GM19328 (cell line): ENCODE results near the gene DHRSX.
"Not testable (repeated sequence)": the region's sequence is repeated elsewhere in the genome, so short reads cannot be mapped to it uniquely, and the experiment has no call there.

Source experiments
- ATAC-seq: cut with Tn5 transposase; IDR thresholded peaks from one replicate; pipeline ENCODE4 v1.9.1; 2021; ENCODE audit warnings: mild to moderate bottlenecking, moderate library complexity; ENCODE audit not compliant: unreplicated experiment

Gene DHRSX

DNA sequence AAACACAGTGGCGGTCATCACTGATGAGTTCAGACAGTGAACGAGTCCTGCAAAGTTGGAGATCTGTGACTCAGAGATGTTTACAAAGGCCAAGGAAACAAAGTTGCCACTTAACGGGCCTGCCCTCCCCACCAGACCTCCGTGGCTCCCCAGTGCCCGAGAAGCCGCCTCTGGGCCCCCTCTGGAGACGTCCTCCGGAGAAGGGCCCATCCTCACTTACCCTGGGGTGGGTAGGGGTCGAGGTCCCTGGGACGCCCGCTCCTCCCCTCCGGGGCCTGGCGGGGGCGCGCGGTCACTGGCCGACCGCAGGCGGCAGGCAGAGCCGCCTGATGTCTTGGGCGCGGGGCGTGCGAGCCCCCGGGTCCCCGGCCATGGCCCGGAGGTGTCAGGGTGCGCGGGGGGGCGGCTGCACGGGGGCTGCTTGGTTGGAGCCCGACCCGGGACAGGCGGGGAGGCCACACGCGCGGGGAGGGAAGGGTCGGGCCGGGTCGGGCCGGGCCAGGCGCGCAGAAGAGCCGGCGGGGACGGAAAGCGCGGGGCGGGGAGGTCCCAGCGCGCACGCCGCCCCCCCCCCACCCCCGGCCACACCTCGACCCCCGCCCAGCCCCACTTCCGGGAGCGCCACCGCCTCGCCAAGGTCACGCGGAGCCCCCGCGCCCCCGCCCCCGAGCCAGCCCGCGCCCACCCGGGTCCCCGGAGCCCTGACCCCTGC lies 529 bp downstream of the DHRSX start:
- peak; percentile 42 for ATAC-seq

DNA sequence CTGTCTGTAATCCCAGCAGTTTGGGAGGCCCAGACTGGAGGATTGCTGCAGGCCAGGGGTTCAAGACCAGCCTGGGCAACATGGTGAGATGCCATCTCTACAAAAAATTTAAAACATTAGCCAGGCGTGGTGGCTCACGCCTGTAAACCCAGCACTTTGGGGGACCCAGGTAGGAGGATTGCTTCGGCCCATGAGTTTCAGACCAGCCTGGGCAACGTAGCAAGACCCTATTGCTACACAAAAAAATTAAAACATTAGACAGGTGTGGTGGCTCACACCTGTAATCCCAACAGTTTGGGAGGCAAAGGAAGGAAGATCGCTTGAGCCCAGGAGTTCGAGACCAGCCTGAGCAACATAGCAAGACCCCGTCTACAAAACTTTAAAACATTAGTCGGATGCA lies 1.3 kb downstream of the DHRSX start:
- no peak for ATAC-seq

DNA sequence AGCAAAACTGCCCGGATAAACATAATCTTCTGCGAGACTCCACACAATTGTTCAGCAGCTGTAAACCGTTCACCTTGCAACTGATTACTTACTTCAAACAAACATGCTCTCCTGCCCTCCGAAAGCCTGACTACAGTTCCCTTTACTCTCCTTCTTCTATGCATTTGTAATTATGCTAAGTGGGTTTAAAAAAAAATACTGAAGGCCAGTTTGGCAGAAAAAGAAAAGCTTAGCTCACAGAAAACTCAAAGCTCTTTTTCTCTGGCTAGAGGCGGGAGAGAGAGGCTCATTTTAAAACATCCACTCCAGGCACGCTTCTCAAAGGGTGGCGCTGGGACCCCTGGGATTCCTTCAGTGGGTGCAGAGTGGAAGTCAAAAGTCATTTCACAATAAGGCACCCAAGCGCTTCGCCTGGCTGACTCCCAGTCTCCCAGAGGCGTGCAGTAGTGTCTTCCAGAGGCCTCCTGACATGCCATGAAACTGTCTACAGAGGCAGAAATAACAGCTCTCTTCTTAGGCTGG lies 1.9 kb downstream of the DHRSX start:
- no peak for ATAC-seq

DNA sequence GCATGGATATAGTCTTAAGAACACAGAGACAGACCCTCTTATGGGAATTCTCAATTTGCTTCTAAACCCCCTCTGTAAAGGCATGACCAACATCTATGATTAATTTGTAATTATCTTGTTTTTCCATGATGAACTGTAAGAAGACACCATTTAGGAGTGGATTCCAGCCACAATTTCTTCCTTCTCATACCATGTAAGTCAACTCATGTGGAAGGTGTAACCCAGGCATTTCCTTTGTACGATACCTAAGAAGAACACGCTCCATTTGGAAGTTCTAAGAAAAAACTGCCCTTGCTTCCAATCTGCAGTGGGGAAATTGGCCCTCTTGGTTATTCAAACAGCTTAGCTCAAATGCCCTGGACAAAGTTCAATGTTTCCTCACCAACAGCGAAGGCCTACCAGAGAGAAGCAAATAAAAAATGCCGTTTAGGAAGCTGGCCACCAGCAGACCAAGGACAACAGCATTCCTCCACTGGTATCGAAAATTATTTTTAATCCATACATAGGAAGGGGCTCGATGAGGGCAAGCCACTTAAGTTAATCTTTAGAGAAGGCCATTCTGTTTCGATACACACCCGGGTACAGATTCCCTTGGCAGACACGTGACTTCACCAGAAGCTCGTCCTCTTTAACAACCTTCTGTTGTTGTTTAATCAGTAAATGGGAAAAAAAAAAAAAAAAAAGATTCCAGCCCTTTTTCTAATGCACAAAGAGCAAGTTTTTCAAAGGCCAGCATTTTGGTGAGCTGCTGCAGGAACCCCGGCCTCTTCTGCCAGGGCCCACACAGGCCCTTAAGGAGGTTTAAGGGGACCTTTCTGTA lies 2.6 kb downstream of the DHRSX start:
- no peak for ATAC-seq

DNA sequence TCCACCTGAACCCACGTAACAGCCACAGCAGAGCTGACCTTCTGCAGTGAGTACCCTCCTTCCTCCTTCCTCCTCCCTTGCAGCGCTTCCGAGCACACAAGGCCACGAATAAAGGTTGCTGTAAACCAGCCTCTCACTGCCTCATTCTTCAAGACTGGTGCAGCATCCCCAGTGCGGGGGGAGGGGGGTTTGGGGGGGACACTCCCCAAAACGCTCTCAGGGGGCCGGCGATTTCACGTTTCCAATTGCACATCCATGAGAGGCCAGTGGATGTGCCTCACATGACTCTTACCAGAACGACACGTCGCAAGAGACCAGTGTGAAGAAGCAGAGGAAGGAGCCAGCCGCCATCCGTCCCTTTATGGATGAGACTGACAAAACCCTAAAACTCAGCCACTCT lies 5.2 kb downstream of the DHRSX start:
- ATAC-seq: no peak

DNA sequence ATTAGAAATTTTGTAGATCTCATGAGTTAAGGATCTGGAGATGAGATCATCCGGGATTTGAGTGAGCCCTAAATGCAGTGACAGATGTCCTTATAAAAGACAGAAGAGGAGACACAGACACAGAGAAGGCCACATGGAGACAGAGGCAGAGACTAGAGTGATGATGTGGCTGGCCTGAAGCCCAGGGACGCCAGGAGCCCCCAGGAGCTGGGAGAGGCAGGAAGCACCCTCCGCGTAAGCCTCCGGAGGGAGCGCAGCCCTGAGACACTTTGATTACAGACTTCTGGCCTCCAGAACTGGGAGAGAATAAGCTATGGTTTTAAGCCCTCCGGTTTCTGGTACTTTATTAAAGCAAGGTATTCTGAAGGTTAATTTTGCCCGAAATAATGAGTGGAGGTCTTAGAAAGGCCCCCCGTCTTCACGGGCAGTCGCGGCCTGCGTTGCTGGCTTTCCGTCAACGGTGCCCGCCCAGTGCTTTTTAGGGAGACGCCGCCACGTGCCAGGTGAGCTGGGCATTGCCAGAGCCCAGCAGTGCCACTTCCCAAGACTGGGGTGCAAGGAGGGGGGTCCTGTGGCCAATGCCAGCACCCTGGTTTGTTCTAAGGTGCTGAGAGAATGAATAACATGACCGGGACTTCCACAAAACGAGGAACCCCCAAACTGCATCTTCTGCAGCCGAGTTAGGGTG lies 8.1 kb downstream of the DHRSX start:
- no peak for ATAC-seq

DNA sequence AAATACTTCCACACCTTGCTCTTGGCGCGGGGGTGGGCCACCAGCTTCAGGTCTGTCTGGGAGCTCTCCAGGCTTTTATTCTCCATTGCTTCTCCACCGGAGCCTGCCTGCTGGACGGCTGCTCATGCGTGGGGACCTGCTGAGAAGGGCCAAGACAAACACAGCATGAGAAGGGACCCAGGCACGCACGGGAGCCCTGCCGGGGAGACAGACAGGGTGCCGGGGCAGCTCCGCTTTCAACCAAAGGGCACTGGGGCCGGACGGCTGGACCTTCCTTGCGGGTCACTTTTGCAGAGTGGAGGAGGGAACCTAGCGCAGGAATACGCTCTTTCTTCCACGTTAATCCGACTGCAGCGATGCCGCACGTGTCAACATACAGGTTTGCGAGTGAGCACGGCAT lies 10.1 kb downstream of the DHRSX start:
- ATAC-seq: no peak

DNA sequence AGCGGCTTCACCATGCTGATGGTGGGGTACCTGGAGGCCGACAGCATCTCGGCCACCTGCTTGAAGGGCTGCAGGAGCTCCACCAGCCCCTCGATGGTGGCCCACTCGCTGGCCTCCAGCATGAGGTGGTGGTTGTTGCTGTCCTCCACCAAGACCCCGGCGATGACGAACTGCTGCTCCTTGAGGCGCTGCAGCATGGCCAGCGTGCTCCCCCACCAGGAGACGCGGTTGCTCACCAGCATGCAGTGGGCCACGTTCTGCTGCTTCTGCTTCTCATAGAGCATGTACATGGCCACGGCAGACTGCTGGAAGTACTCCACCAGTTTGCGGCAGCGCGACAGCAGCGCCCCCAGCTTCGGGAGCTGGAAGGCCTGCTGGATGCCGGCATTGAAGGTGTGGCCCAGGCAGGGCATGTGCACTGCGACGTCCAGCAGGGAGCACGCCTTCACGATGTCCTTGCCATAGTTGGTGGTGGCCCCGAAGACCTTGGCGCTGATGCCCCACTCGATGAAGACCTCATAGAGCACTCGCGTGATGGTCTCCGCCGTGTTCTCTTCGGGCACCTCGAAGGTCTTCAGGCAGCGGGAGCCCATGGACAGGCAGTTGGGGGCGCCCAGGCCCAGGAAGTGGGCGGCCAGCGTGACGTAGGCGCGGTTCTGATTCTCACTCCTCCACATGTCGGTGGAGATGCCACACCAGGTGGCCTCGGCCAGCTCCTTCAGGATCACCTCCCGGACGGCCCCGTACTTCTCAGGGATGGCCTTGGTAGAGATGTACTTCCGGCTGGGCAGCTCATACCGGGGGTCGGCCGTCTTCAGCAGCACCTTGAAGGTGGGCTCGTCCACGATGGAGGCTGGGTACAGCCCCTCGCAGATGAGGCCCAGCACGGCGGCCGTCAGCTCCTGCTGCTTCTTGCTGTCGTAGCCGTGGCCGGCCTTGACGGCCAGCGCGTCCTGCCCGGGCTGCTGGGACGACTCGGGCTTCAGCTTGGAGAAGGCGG lies 11.0 kb downstream of the DHRSX start:
- ATAC-seq: no peak

DNA sequence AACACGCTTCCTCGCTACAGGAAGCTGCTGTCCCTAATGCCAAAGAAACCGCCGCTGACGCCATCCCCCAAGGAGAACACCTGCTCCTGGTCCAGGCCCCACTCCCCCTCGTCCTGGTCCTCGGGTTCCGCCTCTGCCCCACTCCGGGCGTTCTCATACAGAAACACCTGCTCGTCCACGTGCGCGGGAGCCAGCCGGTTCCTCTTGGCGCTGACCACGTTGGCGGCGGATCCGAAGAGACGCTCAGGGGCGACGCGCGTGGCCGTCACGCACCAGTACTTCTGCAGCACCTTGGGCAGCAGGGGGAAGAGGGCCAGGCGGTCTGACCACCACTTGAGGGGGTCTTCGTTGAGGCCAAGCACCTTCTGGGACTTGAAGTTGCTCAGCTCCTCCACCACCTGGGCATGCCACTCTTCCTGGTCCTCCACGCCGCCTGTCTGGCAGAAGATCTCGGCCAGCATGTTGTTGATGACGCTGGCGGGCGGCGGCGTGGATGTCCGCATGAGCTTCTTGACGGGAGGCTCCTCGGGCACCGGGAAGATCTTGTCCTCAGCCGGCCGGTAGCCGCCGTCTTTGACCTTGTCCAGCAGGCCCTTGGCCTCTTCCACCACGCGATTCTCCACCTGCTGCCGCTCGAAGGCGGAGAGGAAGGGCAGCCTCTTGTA lies 12.0 kb downstream of the DHRSX start:
- no peak for ATAC-seq

DNA sequence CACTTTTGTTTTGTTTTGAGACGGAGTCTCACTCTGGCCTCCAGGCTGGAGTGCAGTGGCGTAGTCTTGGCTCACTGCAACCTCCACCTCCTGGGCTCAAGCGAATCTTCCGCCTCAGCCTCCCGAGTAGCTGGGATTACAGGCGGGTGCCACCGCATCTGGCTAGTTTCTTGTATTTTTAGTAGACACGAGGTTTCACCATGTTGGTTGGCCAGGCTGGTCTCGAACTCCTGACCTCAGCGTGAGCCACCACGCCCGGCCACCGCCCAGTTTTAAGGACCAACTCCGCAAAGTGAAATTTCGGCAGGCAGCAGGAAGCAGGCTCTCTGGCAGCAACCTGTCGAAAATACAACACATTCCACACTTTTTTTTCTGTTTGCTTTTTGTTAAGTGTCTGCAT lies 13.4 kb downstream of the DHRSX start:
- no peak for ATAC-seq

DNA sequence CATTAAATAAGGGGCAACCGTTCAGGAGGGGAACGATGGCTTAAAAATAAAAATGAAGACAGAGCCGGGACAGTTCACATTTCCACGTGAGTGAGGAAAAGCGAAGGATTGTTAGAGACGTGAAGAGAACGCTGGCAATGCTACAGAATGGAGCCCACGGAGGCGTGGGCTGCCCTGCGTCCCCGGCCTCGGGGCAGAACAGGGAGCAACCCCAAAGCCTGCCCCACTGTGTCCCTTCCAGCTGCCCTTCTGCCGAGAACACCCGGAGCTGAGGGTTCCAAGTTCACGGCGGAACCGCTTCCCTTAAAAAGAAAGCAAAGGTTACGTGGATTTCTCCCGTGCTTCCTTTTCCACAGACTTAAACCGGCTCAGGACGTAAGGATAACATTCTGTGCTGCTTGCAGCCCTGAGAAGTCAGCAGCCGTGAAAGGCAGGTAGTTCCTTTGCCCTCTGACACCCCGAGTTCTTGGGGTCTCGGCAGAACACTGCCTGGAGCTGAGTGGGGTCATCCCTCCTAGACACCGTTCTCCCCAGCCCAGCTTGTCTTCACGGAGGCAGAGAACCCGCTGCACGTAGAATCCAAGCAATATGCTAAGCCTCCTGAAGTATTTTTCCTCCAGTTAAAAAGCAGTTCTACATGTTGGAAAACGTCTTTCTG lies 14.2 kb downstream of the DHRSX start:
- ATAC-seq: no peak

DNA sequence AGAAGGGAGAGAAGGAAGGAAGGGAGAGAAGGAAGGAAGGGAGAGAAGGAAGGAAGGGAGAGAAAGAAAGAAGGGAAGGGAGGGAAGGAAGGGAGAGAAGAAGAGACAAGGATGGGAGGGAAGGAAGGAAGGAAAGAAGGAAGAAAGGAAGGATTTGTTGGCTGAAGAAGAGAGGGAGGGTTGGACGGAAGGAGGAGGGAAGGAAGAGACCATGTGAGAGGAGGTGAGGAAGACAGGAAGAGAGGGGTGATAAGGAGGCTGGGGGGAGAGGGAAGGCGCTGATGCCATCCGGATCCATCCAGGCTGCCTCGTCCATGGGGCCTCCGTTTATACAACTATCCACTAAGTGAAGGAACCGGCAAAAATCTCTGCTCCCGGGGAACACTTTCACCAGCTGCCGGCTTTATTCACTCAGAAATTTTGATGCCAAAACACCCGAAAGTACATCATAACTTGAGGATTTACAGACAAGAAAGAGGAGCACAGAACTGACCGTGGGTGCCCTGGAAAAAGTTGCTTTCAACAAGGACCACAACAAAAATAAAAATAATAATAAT lies 14.9 kb downstream of the DHRSX start:
- ATAC-seq: no peak

DNA sequence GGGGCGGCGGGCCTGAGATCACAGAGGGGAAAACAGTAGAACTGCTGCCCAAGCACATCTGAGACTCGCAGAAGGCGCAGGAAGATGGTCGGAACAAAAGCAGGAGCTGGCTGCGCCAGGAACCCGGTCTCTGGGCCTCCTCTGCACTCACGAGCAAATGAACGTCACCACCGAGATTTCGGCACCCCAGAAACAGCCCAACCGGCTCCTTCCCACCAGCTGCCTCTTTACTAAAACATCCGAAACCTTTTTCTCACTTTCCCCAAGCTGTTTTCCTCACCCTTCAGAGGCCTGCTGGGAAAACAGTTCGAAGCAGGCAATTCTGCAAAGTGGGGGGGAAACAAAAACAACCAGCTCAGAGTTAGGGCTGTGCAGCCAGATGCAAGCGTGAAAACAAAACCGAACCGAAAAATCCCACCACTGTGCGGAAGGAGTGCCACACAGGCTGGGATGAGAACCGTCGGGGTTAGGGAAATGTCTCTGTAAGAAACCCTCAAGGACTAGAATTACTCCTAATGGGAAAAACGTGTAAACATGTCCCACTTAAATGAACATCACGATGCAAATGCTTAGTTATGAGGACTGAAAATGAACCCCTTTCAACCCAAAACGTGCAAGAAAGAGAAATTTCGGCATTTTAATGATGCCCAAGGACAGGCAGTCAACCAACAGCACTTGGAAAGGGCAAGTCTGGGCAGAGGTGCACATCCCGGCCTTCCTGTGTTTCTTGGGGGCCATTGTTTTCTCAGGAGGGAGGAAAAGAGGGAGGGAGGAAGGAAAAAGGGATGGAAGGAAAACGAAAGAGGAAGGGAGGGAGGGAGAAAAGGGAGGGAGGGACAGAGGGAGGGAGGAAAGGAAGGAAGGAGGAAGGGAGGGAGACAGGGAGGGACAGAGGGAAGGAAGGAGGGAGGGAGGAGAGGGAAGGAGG lies 15.8 kb downstream of the DHRSX start:
- no peak for ATAC-seq

DNA sequence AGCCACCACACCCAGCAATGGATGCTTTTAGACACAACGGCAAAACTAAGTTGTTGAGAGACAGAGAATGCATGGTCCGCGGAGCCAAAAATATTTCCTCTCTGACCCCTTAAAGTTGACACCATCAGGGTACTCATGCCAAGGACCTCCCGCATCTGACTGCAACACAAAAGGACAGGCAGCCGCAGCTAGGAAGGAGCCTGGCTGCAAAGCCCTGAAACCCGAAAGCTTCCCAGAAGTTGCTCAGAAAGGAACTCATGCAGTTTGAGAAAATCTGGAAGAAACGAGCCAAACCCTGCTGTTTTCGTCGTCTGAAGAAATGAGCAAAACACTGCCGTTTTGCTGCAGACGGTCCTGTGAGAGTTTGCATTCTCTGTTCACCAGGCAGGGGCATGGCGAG lies 16.5 kb downstream of the DHRSX start:
- no peak for ATAC-seq

DNA sequence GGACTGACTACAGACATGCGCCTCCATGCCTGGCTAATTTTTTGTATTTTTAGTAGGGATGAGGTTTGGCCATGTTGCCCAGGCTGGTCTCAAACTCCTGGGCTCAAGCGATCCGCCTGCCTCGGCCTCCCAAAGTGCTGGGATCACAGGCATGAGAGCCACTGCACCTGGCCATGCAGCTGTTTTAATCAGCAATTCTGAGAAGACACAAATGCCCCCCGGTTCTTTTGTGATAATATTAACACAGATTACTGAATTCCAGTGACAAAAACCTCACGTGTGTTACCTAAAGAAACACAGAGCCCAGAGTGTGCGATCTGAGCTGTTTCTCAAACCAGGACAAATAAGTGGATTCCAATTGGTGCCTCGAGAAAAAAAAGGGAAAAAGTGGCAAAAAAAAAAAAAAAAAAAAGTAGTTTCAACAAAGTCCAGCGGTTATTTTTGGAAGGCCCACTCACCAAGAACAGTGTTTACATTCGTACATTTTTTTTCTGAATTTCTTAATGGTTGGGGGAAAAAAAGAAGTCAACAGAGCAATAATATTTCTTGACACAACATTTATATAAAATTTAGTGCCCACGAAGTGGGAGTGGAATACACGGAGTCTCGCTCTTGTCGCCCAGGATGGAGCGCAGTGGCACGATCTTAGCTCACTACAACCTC lies 17.2 kb downstream of the DHRSX start:
- no peak for ATAC-seq

DNA sequence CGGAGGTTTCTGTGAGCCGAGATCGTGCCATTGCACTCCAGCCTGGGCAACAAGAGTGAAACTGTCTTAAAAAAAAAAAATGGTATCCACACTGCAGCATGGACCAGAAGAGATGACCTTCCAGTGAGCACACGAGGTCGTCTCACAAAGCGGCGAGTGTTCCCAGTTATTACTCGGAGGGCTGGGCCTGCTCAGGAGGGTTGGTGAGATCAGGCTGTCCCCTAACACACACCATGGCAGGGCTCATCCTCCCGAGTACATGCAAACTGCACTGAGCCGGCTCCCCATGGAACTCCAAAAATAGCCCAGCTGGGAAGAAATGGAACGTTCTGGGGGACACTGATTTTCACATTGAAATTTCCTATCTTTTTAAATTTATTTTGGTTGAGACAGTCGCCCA lies 19.2 kb downstream of the DHRSX start:
- ATAC-seq: not testable (repeated sequence)

DNA sequence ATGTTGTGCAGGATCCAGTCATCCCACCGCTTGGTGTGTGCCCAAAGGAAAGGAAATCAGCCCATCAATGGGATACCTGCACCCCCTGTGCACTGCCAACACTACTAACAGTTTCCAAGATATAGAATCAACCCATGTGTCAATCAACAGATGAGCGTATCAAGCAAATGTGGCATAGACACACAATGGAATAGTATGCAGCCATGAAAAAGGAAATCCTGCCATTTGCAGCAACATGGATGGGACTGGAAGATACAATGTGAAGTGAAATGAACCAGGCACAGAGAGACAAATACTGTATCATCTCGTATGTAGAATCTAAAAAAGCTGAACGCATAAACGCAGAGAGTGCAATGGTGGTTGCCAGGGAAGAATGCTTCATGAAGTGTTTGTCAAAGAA lies 20.8 kb downstream of the DHRSX start:
- not testable (repeated sequence) for ATAC-seq

DNA sequence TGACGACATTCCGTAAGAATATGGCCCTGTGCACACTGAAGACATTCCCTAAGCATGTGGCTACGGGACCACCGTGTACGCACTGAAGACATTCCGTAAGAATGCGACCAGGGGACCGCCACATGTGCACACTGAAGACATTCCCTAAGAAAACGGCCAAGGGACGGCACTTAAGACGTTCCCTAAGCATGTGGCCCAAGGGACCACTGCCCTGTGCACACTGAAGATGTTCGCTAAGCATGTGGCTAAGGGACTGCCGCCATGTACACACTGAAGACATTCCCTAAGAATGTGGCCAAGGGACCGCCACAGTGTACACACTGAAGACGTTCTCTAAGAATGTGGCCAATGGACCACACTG lies 21.4 kb downstream of the DHRSX start:
- no peak for ATAC-seq
